H1 (cell line): Measurements from ENCODE around the gene SLC5A11. TPM values are rescaled to one million over a fixed set of nuclear protein-coding genes. Genes with fewer than 3 reads are reported as not detected.

Source experiments
- SP1 ChIP-seq: IDR thresholded peaks from 2 replicates; pipeline ENCODE4 v1.6.1; 2011; ENCODE audit warnings: low read depth, low read length
- polyA plus RNA-seq, 7 experiments: library from polyadenylated mRNA; depleted of rRNA in 3 of 7; stranded (reverse) in 5 of 7; unstranded in 2 of 7; fragments of >200 nt in 5 of 7; fragments of 200-250 nt in 2 of 7; gene quantifications; 1 replicate in 5 of 7; 2 replicates in 1 of 7; 4 replicates in 1 of 7; pipeline versions ENCODE4 v1.2.1 to v1.2.3, GENCODE V29; 2011 to 2013; ENCODE audit warnings: missing spikeins in 2 of 7, mixed read lengths in 2 of 7
- total RNA-seq: library from RNA; stranded (reverse); fragmentation: NEBNext Ultra II Directional; extraction: Animal tissue kit (Norgen Biotek cat#: 25700); gene quantifications from 2 replicates; pipeline ENCODE4 v1.2.1, GENCODE V29; 2021

Gene SLC5A11
- total and polyA plus RNA-seq, 2 of the 8 experiments (the other 6 are each of a cell fraction or from before 2014, with no cell fraction given): 0.26 to 0.59 TPM

GRCh38 chr16:24906901-24907300 is 61.1 kb downstream of the SLC5A11 start (continued):
- no peak for TF ChIP-seq SP1
